ENCODE data around the gene UBL4A.

Gene UBL4A

DNA sequence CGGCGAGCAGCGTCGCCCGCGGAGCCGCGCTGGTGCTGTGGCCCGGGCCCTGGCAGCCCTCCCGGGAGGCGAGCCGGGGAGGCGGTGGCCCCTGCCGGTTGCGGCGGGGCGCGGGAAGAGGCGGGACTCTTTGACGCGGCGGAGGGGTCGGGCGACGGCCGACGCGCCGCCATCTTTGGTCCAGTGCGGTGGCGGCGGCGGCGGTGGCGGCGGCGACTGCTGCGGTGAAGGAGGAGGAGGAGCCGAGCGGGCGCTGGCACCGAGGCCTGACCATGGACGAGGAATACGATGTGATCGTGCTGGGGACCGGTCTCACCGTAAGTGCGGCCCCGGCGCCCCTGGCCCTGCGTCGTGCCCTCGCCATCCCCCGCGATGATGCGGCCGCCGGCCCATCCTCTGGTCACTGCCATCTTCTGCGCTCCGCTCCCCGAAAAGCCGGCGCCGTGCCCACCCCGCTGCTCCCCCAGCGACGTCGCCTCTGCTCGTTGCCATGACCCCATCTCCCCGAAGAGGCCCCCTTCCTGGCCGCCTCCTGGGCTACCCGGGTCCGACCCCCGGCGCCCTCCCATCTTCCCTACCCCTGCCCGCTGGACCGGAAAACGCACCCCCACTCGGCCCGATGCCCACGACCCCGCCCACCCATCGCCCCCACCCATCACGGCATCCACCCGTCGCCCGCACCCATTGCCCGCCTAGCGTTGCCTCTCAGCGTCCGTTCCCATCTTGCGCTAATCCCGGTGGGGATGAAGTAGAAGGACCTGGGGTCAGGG, 49.2 kb downstream of the UBL4A start, which contains the start of gene GDI1:
Gene GDI1 (plus strand): TSS at position 172 of the 770 bp plus-strand sequence. CDS start 101 bp downstream, at position 273.
- DNase-seq = peak; percentile 39

- DNase-seq = peak; percentile 39
Measured at GRCh38 chrX:154436374-154436982, 49.9 kb downstream of the UBL4A start.

DNA sequence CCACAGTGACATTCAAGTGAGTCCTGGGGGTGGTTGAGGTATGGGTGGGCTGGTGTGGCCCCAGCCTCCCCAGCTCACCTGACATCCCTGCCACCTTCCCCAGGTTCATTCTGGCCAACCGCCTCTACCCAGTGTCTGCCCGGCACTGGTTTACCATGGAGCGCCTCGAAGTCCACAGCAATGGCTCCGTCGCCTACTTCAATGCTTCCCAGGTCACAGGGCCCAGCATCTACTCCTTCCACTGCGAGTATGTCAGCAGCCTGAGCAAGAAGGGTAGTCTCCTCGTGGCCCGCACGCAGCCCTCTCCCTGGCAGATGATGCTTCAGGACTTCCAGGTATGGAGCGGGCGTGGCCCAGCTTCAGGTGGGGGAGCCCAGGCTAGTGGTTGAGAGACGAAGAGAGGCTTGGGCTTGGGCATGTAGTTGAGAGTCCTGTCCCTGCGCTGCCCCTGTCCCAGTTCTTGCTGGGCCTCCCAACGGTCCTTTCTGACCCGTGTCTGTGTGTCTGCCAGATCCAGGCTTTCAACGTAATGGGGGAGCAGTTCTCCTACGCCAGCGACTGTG, 51.2 kb downstream of the UBL4A start:
- DNase-seq = no peak

GRCh38 chrX:154434394-154435168, 51.8 kb downstream of the UBL4A start:
- DNase-seq = no peak

All from NCI-H510A treated with DMSO at 0.1 percent for 48 hours (cell line).